ENCODE data around the gene FAM193B. TPM values are rescaled to one million over a fixed set of nuclear protein-coding genes. Genes with fewer than 3 reads are reported as not detected.

FAM193B gene
- total and polyA plus RNA-seq, 9 of the 15 experiments (the other 6 are each of a cell fraction or from before 2014, with no cell fraction given) = 4.4 to 76.4 (median 37.3) TPM

GRCh38 chr5:177599731-177600507, 45.6 kb upstream of the FAM193B start, which contains the start of gene B4GALT7 (continued):
- no peak for TF ChIP-seq SRSF9 (IDR thresholded peaks at IDR 0.05; ENCODE audit: borderline replicate concordance, low read depth, low read length)
- no peak for TF ChIP-seq SMARCA4 (IDR thresholded peaks at IDR 0.05)
- no peak for TF ChIP-seq RBM15 (IDR thresholded peaks at IDR 0.05; ENCODE audit: insufficient read depth, low read length)
- peak; percentile 82 for TF ChIP-seq NR3C1 (CRISPR knock-in tag; IDR thresholded peaks at IDR 0.05)
- TF ChIP-seq XRCC5 (IDR thresholded peaks at IDR 0.05; ENCODE audit: low read depth, low read length) = no peak
- no peak for TF ChIP-seq DPF2 (IDR thresholded peaks at IDR 0.05)
- peak; percentile 94; the same call in 1 of the 2 replicates for TF ChIP-seq PHF8 (IDR thresholded peaks at IDR 0.05; ENCODE audit: borderline replicate concordance, low read length)
- no peak for TF ChIP-seq ARNT (IDR thresholded peaks at IDR 0.05)
- TF ChIP-seq NFE2L1 (tag; IDR thresholded peaks at IDR 0.05; ENCODE audit: borderline replicate concordance, low read depth) = no peak
- no peak for TF ChIP-seq HSF4 (CRISPR knock-in tag; IDR thresholded peaks at IDR 0.05; ENCODE audit: borderline replicate concordance)
- no peak for TF ChIP-seq MIER1 (IDR thresholded peaks at IDR 0.05; ENCODE audit: low read depth)
- TF ChIP-seq PML (IDR thresholded peaks at IDR 0.05; ENCODE audit: low read length) = peak; percentile 55; the same call in 1 of the 2 replicates
- no peak for TF ChIP-seq ZC3H4 (CRISPR knock-in tag; IDR thresholded peaks at IDR 0.05; ENCODE audit: borderline replicate concordance)
- TF ChIP-seq HBP1 (CRISPR knock-in tag; IDR thresholded peaks at IDR 0.05) = no peak
- TF ChIP-seq TRIM25 (IDR thresholded peaks at IDR 0.05; ENCODE audit: borderline replicate concordance) = no peak
- no peak for TF ChIP-seq THRAP3 (IDR thresholded peaks at IDR 0.05; ENCODE audit: borderline replicate concordance)
- no peak for TF ChIP-seq RFX5 (IDR thresholded peaks at IDR 0.05; ENCODE audit: low read depth, low read length)
- no peak for TF ChIP-seq ZZZ3 (IDR thresholded peaks at IDR 0.05)
- no peak for TF ChIP-seq ZBTB33 (CRISPR knock-in tag; IDR thresholded peaks at IDR 0.05)
- peak in 1 of 2 experiments; percentile 91; a peak in 1 of 4 replicates for TF ChIP-seq UBTF (IDR thresholded peaks at IDR 0.05; ENCODE audit: borderline replicate concordance in 1 of 2, low read depth in 2 of 2, low read length in 2 of 2)
- no peak for TF ChIP-seq PHF21A (IDR thresholded peaks at IDR 0.05; ENCODE audit: borderline replicate concordance, low read depth)
- TF ChIP-seq ZFPM2 (CRISPR knock-in tag; IDR thresholded peaks at IDR 0.05) = no peak

All from K562 (cell line).